HepG2 (cell line): ENCODE data around the gene KRT17. TPM values are rescaled to one million over a fixed set of nuclear protein-coding genes. Genes with fewer than 3 reads are reported as not detected.

Experiments used
- ATAC-seq: fragments of 200-7000 bp; cut with Tn5 transposase; 3 replicates; pipeline ENCODE4 v1.9.1; 2020; ENCODE audit warnings: mild to moderate bottlenecking, moderate library complexity
- BruUV-seq: library from RNA; stranded (reverse); fragments of 400-500 nt; replicated peaks from 2 replicates; lab custom pipeline; 2021; lab: Mats Ljungman, UMichigan
- CTCF ChIA-PET: fragments of 300-600 bp; formaldehyde crosslinking; extraction: SDS; loops from one replicate; lab custom pipeline; 2021; ENCODE audit warnings: low total read pairs, inconsistent platforms, low intra/inter-chr PET ratio; lab: Yijun Ruan, JAX
- POLR2A ChIA-PET: fragments of 350-600 bp; sonication (Branson Sonifier 250); formaldehyde crosslinking; loops from one replicate; lab custom pipeline; 2020; ENCODE audit warnings: antibody characterized with exemption, inconsistent platforms; lab: Yijun Ruan, JAX
- DNase-seq: peaks from one replicate; pipeline ENCODE4 v3.0.0-alpha.2; 2015; ENCODE audit warnings: low spot score
- FAIRE-seq: peaks from 3 replicates; lab custom pipeline; 2011; peaks lifted over from hg19 to GRCh38; lab: Jason Lieb, UNC
- H2AFZ ChIP-seq: one replicate; pipeline ENCODE4 v1.6.1; 2011; ENCODE audit warnings: low read length, inconsistent platforms
- H3K27ac ChIP-seq: fragments of 300-600 bp; 3 replicates; pipeline ENCODE4 v1.8.0; 2011; ENCODE audit warnings: mixed run types, mild to moderate bottlenecking, mixed read lengths, low read length, inconsistent platforms; ENCODE audit not compliant: insufficient read depth; ENCODE audit errors: extremely low read length
- H3K27me3 ChIP-seq, 2 experiments: fragments of 200-600 bp in 1 of 2; 2 replicates in 1 of 2; 3 replicates in 1 of 2; pipeline versions ENCODE4 v1.6.0 to v1.8.0; 2011; ENCODE audit warnings: low read length in 2 of 2, mild to moderate bottlenecking in 2 of 2, moderate library complexity in 2 of 2, inconsistent platforms in 1 of 2; ENCODE audit not compliant: insufficient read depth in 2 of 2, control insufficient read depth in 1 of 2
- H3K36me3 ChIP-seq, 2 experiments: fragments of 200-600 bp in 1 of 2; replicated peaks in 1 of 2; 2 replicates in 1 of 2; 3 replicates in 1 of 2; pipeline versions ENCODE4 v1.5.1 to v1.8.0; 2011; ENCODE audit warnings: low read length in 2 of 2, inconsistent platforms in 1 of 2; ENCODE audit not compliant: insufficient read depth in 2 of 2, control insufficient read depth in 1 of 2
- H3K4me1 ChIP-seq: 2 replicates; pipeline ENCODE4 v1.5.1; 2012; ENCODE audit warnings: low read length, inconsistent platforms; ENCODE audit not compliant: insufficient read depth
- H3K4me2 ChIP-seq: 2 replicates; pipeline ENCODE4 v1.6.0; 2011; ENCODE audit warnings: low read depth, low read length, inconsistent platforms
- H3K4me3 ChIP-seq, 3 experiments: fragments of 200-600 bp in 1 of 3; sonication (generic), shearing (Covaris generic) in 1 of 3; replicated peaks in 1 of 3; 2 replicates each; pipeline ENCODE4 v1.5.1; 2011 to 2016; ENCODE audit warnings: low read length in 3 of 3, inconsistent platforms in 2 of 3, low read depth in 2 of 3, mild to moderate bottlenecking in 2 of 3, control low read depth in 1 of 3, mixed read lengths in 1 of 3; ENCODE audit not compliant: insufficient read depth in 1 of 3
- H3K79me2 ChIP-seq: one replicate; pipeline ENCODE4 v1.6.1; 2011; ENCODE audit warnings: low read length, inconsistent platforms; ENCODE audit not compliant: insufficient read depth
- H3K9ac ChIP-seq: 2 replicates; pipeline ENCODE4 v1.6.0; 2011; ENCODE audit warnings: mild to moderate bottlenecking, low read depth, low read length, inconsistent platforms; ENCODE audit not compliant: insufficient read depth
- H3K9me3 ChIP-seq: 2 replicates; pipeline ENCODE4 v1.5.1; 2012; ENCODE audit warnings: mild to moderate bottlenecking, low read length
- H4K20me1 ChIP-seq: 2 replicates; pipeline ENCODE4 v1.6.0; 2011; ENCODE audit warnings: inconsistent platforms, mild to moderate bottlenecking, low read length, moderate library complexity; ENCODE audit not compliant: insufficient read depth
- HNRNPL ChIP-seq: fragments of 200-400 bp; formaldehyde crosslinking; IDR thresholded peaks from 2 replicates; pipeline ENCODE4 v1.6.1; 2017; ENCODE audit warnings: mild to moderate bottlenecking, low read depth, low read length
- MIXL1 ChIP-seq: IDR thresholded peaks from 2 replicates; pipeline ENCODE4 v1.6.1; 2016
- WGBS: methylation state at CpG from one replicate; pipeline ENCODE4 v1.1.6; 2017; ENCODE audit warnings: low lambda C conversion rate; 5-methylcytosine and 5-hydroxymethylcytosine counted together
- in situ Hi-C: cut with HindIII; loops from 2 replicates; pipeline ENCODE4 v1.10.0; 2017; ENCODE audit warnings: low pct_unique_long_range_greater_than_20kb; ENCODE audit not compliant: extremely low pct_ligation_motif_present
- intact Hi-C: fragments of 100-400 bp; cut with micrococcal nuclease; formaldehyde crosslinking; loops from one replicate; pipeline ENCODE4 v1.10.0; 2022; ENCODE audit not compliant: unreplicated experiment
- polyA plus RNA-seq, 8 experiments: library from polyadenylated mRNA; depleted of rRNA in 3 of 8; stranded (reverse) in 7 of 8; unstranded in 1 of 8; fragments of >200 nt; fragmentation: Illumina TruSeq in 4 of 8; extraction: Trizol in 4 of 8; gene quantifications; 2 replicates each; pipeline versions ENCODE4 v1.2.1 to v1.2.3, GENCODE V29; 2011 to 2016; ENCODE audit warnings: low read depth in 4 of 8, missing spikeins in 1 of 8, mixed read lengths in 1 of 8; ENCODE audit not compliant: insufficient read depth in 1 of 8
- total RNA-seq, 5 experiments: library from RNA; depleted of rRNA; stranded (reverse); fragments of >200 nt; fragmentation: Illumina TruSeq; extraction: Trizol; gene quantifications; 2 replicates each; pipeline ENCODE4 v1.2.3, GENCODE V29; 2016; ENCODE audit warnings: low read depth in 1 of 5
- TF ChIP-seq, protein P1 (sequence below): sonication (generic); formaldehyde crosslinking; IDR thresholded peaks from 2 replicates; pipeline ENCODE4 v1.5.0; 2020; ENCODE audit warnings: mild to moderate bottlenecking, missing genetic modification reagents
- TF ChIP-seq, protein P2 (sequence below): fragments of 450-650 bp; IDR thresholded peaks from 2 replicates; pipeline ENCODE4 v1.6.1; 2016
- TF ChIP-seq, protein P3 (sequence below): sonication (generic); formaldehyde crosslinking; IDR thresholded peaks from 2 replicates; pipeline ENCODE4 v1.9.0; 2021; ENCODE audit warnings: mild to moderate bottlenecking, missing genetic modification reagents

Gene KRT17
- total and polyA plus RNA-seq, 2 of the 13 experiments (the other 11 are each of a cell fraction or from before 2014, with no cell fraction given) = 0.38 to 0.82 TPM

DNA sequence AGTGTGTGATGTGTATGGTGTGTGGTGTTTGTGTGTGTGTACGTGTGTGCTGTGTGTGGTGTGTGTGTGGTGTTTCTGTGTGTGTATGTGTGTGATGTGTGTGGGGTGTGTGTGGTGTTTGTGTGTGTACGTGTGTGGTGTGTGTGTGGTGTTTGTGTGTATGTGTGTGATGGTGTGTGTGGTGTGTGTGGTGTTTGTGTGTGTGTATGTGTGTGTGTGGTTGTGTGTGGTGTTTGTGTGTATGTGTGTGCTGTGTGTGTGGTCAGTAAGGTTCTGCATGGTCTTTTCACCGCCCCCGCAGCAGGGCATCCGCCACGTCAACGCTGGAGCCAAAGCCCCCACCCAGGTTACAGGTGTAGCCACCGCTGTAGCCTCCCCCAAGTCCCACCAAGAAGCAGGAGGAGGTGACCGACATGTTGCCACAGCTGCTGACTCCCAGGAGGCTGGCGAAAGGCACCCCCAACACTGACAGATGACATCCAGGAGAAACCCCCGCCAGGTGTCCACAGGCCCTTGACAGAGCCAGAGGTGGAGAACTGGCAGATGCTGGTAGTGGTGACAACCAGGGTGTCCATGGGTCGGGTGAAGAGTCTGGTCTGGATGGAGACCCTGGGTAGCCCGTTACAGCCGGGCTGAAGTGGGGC, 9.3 kb upstream of the KRT17 start:
- no peaks in the 10 kb centered on the region for H3K79me2 ChIP-seq

More for the DNA sequence above, 9.3 kb upstream of the KRT17 start:
- H3K4me1 ChIP-seq = peaks cover 19% of the 10 kb centered on the region
- ATAC-seq (peak; percentile 49), DNase-seq (no peak), FAIRE-seq (peak; percentile 92)
- no peaks in the 10 kb centered on the region for H3K9me3 ChIP-seq
- no peak overlapping the region for H3K4me3 ChIP-seq
- H4K20me1 ChIP-seq = no peaks in the 10 kb centered on the region
- H3K36me3 ChIP-seq = no peaks in the 10 kb centered on the region
- peaks cover 2 to 19% of the 10 kb centered on the region in 2 experiments; a peak in 2 of 5 replicates for H3K27me3 ChIP-seq
- 48% methylated on average over 5 of the region's 14 CpGs for WGBS
- intact Hi-C loops = no loop called here
- no peak overlapping the region for H3K4me2 ChIP-seq
- no TSS peak for BruUV-seq
- ChIA-PET POLR2A (no interaction called here), CTCF (no interaction called here)
- TF ChIP-seq HNRNPL (peak; percentile 63; the same call in 1 of the 2 replicates), MIXL1 (CRISPR knock-in tag) (no peak)
- TF ChIP-seq, protein P1, sequence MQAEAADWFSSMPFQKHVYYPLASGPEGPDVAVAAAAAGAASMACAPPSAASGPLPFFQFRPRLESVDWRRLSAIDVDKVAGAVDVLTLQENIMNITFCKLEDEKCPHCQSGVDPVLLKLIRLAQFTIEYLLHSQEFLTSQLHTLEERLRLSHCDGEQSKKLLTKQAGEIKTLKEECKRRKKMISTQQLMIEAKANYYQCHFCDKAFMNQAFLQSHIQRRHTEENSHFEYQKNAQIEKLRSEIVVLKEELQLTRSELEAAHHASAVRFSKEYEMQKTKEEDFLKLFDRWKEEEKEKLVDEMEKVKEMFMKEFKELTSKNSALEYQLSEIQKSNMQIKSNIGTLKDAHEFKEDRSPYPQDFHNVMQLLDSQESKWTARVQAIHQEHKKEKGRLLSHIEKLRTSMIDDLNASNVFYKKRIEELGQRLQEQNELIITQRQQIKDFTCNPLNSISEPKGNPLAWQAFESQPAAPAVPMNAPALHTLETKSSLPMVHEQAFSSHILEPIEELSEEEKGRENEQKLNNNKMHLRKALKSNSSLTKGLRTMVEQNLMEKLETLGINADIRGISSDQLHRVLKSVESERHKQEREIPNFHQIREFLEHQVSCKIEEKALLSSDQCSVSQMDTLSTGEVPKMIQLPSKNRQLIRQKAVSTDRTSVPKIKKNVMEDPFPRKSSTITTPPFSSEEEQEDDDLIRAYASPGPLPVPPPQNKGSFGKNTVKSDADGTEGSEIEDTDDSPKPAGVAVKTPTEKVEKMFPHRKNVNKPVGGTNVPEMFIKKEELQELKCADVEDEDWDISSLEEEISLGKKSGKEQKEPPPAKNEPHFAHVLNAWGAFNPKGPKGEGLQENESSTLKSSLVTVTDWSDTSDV (CRISPR knock-in tag) = no peak
- TF ChIP-seq, protein P2, sequence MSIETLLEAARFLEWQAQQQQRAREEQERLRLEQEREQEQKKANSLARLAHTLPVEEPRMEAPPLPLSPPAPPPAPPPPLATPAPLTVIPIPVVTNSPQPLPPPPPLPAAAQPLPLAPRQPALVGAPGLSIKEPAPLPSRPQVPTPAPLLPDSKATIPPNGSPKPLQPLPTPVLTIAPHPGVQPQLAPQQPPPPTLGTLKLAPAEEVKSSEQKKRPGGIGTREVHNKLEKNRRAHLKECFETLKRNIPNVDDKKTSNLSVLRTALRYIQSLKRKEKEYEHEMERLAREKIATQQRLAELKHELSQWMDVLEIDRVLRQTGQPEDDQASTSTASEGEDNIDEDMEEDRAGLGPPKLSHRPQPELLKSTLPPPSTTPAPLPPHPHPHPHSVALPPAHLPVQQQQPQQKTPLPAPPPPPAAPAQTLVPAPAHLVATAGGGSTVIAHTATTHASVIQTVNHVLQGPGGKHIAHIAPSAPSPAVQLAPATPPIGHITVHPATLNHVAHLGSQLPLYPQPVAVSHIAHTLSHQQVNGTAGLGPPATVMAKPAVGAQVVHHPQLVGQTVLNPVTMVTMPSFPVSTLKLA = peak; percentile 6; the same call in 1 of the 2 replicates
- TF ChIP-seq, protein P3, sequence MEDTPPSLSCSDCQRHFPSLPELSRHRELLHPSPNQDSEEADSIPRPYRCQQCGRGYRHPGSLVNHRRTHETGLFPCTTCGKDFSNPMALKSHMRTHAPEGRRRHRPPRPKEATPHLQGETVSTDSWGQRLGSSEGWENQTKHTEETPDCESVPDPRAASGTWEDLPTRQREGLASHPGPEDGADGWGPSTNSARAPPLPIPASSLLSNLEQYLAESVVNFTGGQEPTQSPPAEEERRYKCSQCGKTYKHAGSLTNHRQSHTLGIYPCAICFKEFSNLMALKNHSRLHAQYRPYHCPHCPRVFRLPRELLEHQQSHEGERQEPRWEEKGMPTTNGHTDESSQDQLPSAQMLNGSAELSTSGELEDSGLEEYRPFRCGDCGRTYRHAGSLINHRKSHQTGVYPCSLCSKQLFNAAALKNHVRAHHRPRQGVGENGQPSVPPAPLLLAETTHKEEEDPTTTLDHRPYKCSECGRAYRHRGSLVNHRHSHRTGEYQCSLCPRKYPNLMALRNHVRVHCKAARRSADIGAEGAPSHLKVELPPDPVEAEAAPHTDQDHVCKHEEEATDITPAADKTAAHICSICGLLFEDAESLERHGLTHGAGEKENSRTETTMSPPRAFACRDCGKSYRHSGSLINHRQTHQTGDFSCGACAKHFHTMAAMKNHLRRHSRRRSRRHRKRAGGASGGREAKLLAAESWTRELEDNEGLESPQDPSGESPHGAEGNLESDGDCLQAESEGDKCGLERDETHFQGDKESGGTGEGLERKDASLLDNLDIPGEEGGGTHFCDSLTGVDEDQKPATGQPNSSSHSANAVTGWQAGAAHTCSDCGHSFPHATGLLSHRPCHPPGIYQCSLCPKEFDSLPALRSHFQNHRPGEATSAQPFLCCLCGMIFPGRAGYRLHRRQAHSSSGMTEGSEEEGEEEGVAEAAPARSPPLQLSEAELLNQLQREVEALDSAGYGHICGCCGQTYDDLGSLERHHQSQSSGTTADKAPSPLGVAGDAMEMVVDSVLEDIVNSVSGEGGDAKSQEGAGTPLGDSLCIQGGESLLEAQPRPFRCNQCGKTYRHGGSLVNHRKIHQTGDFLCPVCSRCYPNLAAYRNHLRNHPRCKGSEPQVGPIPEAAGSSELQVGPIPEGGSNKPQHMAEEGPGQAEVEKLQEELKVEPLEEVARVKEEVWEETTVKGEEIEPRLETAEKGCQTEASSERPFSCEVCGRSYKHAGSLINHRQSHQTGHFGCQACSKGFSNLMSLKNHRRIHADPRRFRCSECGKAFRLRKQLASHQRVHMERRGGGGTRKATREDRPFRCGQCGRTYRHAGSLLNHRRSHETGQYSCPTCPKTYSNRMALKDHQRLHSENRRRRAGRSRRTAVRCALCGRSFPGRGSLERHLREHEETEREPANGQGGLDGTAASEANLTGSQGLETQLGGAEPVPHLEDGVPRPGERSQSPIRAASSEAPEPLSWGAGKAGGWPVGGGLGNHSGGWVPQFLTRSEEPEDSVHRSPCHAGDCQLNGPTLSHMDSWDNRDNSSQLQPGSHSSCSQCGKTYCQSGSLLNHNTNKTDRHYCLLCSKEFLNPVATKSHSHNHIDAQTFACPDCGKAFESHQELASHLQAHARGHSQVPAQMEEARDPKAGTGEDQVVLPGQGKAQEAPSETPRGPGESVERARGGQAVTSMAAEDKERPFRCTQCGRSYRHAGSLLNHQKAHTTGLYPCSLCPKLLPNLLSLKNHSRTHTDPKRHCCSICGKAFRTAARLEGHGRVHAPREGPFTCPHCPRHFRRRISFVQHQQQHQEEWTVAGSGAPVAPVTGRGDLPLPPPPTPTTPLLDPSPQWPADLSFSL (CRISPR knock-in tag) = peak; percentile 98
- H2AFZ ChIP-seq = no peak overlapping the region
- H3K27ac ChIP-seq = no peak overlapping the region
- no peak overlapping the region for H3K9ac ChIP-seq
- in situ Hi-C loops = no loop called here
